ENCODE measurements around the gene LGALS3.

- no peak for TF ChIP-seq CTCF (conservative IDR thresholded peaks at IDR 0.05)
- no peak for TF ChIP-seq ZFX (IDR thresholded peaks at IDR 0.05)
Measured at GRCh38 chr14:55084401-55085059, 44.5 kb upstream of the LGALS3 start.
